GM23338 (cell line): ENCODE data around the gene LUZP2. TPM values are rescaled to one million over a fixed set of nuclear protein-coding genes. Genes with fewer than 3 reads are reported as not detected.

Experiments used
- ATAC-seq: fragments of 200-7000 bp; cut with Tn5 transposase; 3 replicates; pipeline ENCODE4 v1.9.1; 2020
- DNase-seq: peaks from one replicate; pipeline ENCODE4 v3.0.0-alpha.2; 2015; ENCODE audit warnings: low spot score
- H2AFZ ChIP-seq: fragments of 200-600 bp; sonication (generic); 2 replicates; pipeline ENCODE4 v1.8.0; 2016; ENCODE audit warnings: antibody characterized with exemption, mild to moderate bottlenecking, moderate library complexity
- H3F3A ChIP-seq: fragments of 200-600 bp; sonication (generic); replicated peaks from 2 replicates; pipeline ENCODE4 v1.8.0; 2017; ENCODE audit warnings: antibody characterized with exemption, mixed run types, low read depth
- H3K27ac ChIP-seq: fragments of 200-600 bp; sonication (generic); 2 replicates; pipeline ENCODE4 v1.6.1; 2016; ENCODE audit warnings: low read depth
- H3K27me3 ChIP-seq: fragments of 200-600 bp; sonication (generic); 2 replicates; pipeline ENCODE4 v1.8.0; 2016; ENCODE audit warnings: mild to moderate bottlenecking, mixed run types, moderate library complexity; ENCODE audit not compliant: insufficient read depth
- H3K36me3 ChIP-seq: fragments of 200-600 bp; sonication (generic); 2 replicates; pipeline ENCODE4 v1.8.0; 2016; ENCODE audit warnings: mild to moderate bottlenecking; ENCODE audit not compliant: insufficient read depth
- H3K4me1 ChIP-seq: fragments of 200-600 bp; sonication (generic); 2 replicates; pipeline ENCODE4 v1.8.0; 2016; ENCODE audit warnings: mild to moderate bottlenecking, moderate library complexity; ENCODE audit not compliant: insufficient read depth
- H3K4me2 ChIP-seq: fragments of 200-600 bp; sonication (generic); 2 replicates; pipeline ENCODE4 v1.7.1; 2017; ENCODE audit warnings: mixed run types
- H3K4me3 ChIP-seq: fragments of 200-600 bp; sonication (generic); 2 replicates; pipeline ENCODE4 v1.6.1; 2016; ENCODE audit warnings: mixed run types
- H3K79me2 ChIP-seq: fragments of 200-600 bp; sonication (generic); replicated peaks from 2 replicates; pipeline ENCODE4 v1.8.0; 2017; ENCODE audit warnings: mild to moderate bottlenecking; ENCODE audit not compliant: insufficient read depth
- H3K9me2 ChIP-seq: fragments of 200-600 bp; sonication (generic); 2 replicates; pipeline ENCODE4 v1.8.0; 2017; ENCODE audit not compliant: insufficient read depth
- H4K20me1 ChIP-seq: fragments of 200-600 bp; sonication (generic); replicated peaks from 2 replicates; pipeline ENCODE4 v1.8.0; 2017; ENCODE audit warnings: mild to moderate bottlenecking; ENCODE audit not compliant: insufficient read depth
- H3K27ac Mint-ChIP-seq: 2 replicates; pipeline ENCODE4 v1.8.0; 2020; ENCODE audit warnings: inconsistent platforms, mild to moderate bottlenecking, moderate library complexity, mixed read lengths
- H3K27me3 Mint-ChIP-seq: 3 replicates; pipeline ENCODE4 v1.8.0; 2022; ENCODE audit warnings: low read depth, mild to moderate bottlenecking, moderate library complexity, mixed read lengths, inconsistent platforms; ENCODE audit not compliant: insufficient read depth, poor library complexity
- H3K36me3 Mint-ChIP-seq: 3 replicates; pipeline ENCODE4 v1.8.0; 2021; ENCODE audit warnings: low read depth, mild to moderate bottlenecking, inconsistent platforms, moderate library complexity, mixed read lengths
- H3K4me1 Mint-ChIP-seq: 3 replicates; pipeline ENCODE4 v1.8.0; 2020; ENCODE audit warnings: mild to moderate bottlenecking, inconsistent platforms, mixed read lengths
- H3K4me3 Mint-ChIP-seq: 3 replicates; pipeline ENCODE4 v1.8.0; 2021; ENCODE audit warnings: moderate library complexity, mild to moderate bottlenecking, inconsistent platforms, mixed read lengths
- H3K9me3 Mint-ChIP-seq: 3 replicates; pipeline ENCODE4 v1.8.0; 2020; ENCODE audit warnings: moderate library complexity, mild to moderate bottlenecking, inconsistent platforms, mixed read lengths
- CREB1 ChIP-seq: fragments of 250-450 bp; sonication (Bioruptor Pico); IDR thresholded peaks from 2 replicates; pipeline ENCODE4 v1.5.0; 2020; ENCODE audit warnings: low read depth, mild to moderate bottlenecking, moderate library complexity
- CTCF ChIP-seq, 2 experiments: fragments of 200-600 bp in 1 of 2; sonication (generic) in 1 of 2; conservative IDR thresholded peaks; 2 replicates each; pipeline versions ENCODE4 v1.5.1 to v1.6.1; 2016 to 2017; ENCODE audit warnings: antibody characterized with exemption in 2 of 2, low read depth in 2 of 2, mild to moderate bottlenecking in 2 of 2, moderate library complexity in 1 of 2
- ETS1 ChIP-seq: IDR thresholded peaks from 2 replicates; pipeline ENCODE4 v1.6.1; 2016; ENCODE audit warnings: antibody characterized with exemption
- EZH2 ChIP-seq: fragments of 200-600 bp; sonication (generic); IDR thresholded peaks from one replicate; pipeline ENCODE4 v1.8.0; 2017; ENCODE audit warnings: antibody characterized with exemption, mild to moderate bottlenecking, low read depth; ENCODE audit not compliant: unreplicated experiment
- EZH2phosphoT487 ChIP-seq: fragments of 200-600 bp; sonication (generic); IDR thresholded peaks from one replicate; pipeline ENCODE4 v1.8.1; 2018; ENCODE audit warnings: antibody characterized with exemption; ENCODE audit not compliant: unreplicated experiment
- JUNB ChIP-seq: IDR thresholded peaks from one replicate; pipeline ENCODE4 v1.6.1; 2016; ENCODE audit warnings: antibody characterized with exemption; ENCODE audit not compliant: unreplicated experiment
- NANOG ChIP-seq: IDR thresholded peaks from 2 replicates; pipeline ENCODE4 v1.6.1; 2016; ENCODE audit warnings: antibody characterized with exemption, borderline replicate concordance
- POLR2AphosphoS5 ChIP-seq: IDR thresholded peaks from 2 replicates; pipeline ENCODE4 v1.6.1; 2016; ENCODE audit warnings: antibody characterized with exemption, low read depth
- REST ChIP-seq: IDR thresholded peaks from one replicate; pipeline ENCODE4 v1.6.1; 2018; ENCODE audit warnings: antibody characterized with exemption; ENCODE audit not compliant: unreplicated experiment
- STAT1 ChIP-seq: IDR thresholded peaks from one replicate; pipeline ENCODE4 v1.6.1; 2016; ENCODE audit warnings: antibody characterized with exemption; ENCODE audit not compliant: unreplicated experiment
- ZNF114 ChIP-seq: fragments of 250-450 bp; sonication (Bioruptor Pico); IDR thresholded peaks from 2 replicates; pipeline ENCODE4 v1.5.0; 2020; ENCODE audit warnings: mild to moderate bottlenecking, moderate library complexity
- ZNF331 ChIP-seq: fragments of 250-450 bp; sonication (Bioruptor Pico); IDR thresholded peaks from 2 replicates; pipeline ENCODE4 v1.5.0; 2020; ENCODE audit warnings: low read depth, mild to moderate bottlenecking, moderate library complexity
- ZNF462 ChIP-seq: fragments of 250-450 bp; sonication (Bioruptor Pico); IDR thresholded peaks from 2 replicates; pipeline ENCODE4 v1.5.0; 2020; ENCODE audit warnings: mild to moderate bottlenecking, moderate library complexity
- polyA plus RNA-seq: library from polyadenylated mRNA; unstranded; fragments of >200 nt; fragmentation: Nextera tagmentation; extraction: Ambion mirVana; gene quantifications from 2 replicates; pipeline ENCODE4 v1.2.1, GENCODE V29; 2016
- total RNA-seq: library from RNA; depleted of rRNA; stranded (reverse); fragments of >200 nt; shearing (Covaris generic); gene quantifications from 2 replicates; pipeline ENCODE4 v1.2.3, GENCODE V29; 2014

The LUZP2 gene
- total and polyA plus RNA-seq, 2 experiments from 2014 or later: 2.0 to 9.2 TPM

GRCh38 chr11:24509114-24509513 is 12.3 kb downstream of the LUZP2 start:
- no peaks in the 10 kb centered on the region for H3K36me3 Mint-ChIP-seq
- Histone ChIP-seq H3K79me2 (no peaks in the 10 kb centered on the region), H3F3A (no peaks in the 10 kb centered on the region), H3K9me2 (no peaks in the 10 kb centered on the region), H3K4me3 (no peak overlapping the region), H3K27ac (no peak overlapping the region), H3K4me2 (no peak overlapping the region), H2AFZ (no peak overlapping the region), H3K36me3 (no peaks in the 10 kb centered on the region), H3K4me1 (peaks cover 7% of the 10 kb centered on the region; the same call in 1 of the 2 replicates), H3K27me3 (no peaks in the 10 kb centered on the region), H4K20me1 (no peaks in the 10 kb centered on the region)
- no peak overlapping the region for H3K4me3 Mint-ChIP-seq
- no peaks in the 10 kb centered on the region for H3K27me3 Mint-ChIP-seq
- no peaks in the 10 kb centered on the region for H3K9me3 Mint-ChIP-seq
- no peak overlapping the region for H3K27ac Mint-ChIP-seq
- ATAC-seq (no peak), DNase-seq (no peak)
- TF ChIP-seq EZH2 (no peak), NANOG (no peak), ETS1 (no peak), JUNB (no peak), STAT1 (no peak), ZNF114 (CRISPR knock-in tag) (no peak), CREB1 (no peak), CTCF (conservative IDR thresholded peaks at IDR 0.05; ENCODE audit: low read depth in 2 of 2) (no peak), POLR2AphosphoS5 (no peak), EZH2phosphoT487 (no peak), ZNF331 (CRISPR knock-in tag) (no peak), ZNF462 (CRISPR knock-in tag) (no peak), REST (no peak)
- H3K4me1 Mint-ChIP-seq: peaks cover 7% of the 10 kb centered on the region
